ENCODE data around the gene UBL4A.

Gene UBL4A

DNA sequence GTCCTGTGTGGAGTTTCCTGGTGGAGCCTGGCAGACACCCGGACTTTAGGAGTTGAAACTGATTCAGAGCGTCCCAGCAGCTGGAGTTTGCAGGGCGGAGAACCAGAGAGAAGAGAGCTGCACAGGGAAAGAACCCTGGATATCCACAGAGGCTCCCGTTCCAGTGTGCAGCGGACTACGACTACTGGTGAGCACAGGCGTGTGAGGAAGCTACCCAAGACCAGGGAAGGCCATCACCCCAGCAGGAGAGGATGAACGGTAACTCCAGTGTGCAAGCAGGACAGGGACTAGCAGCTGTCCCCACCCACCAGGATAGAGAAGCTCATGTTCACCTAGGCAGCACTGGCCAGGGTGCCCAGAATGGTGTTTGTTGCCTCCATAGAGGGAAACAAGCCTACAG is 9.6 kb downstream of the UBL4A start:
- Histone ChIP-seq H3K9me3 (no peaks in the 10 kb centered on the region), H3K27me3 (no peaks in the 10 kb centered on the region), H3K4me1 (no peaks in the 10 kb centered on the region), H3K36me3 (no peaks in the 10 kb centered on the region), H3K4me3 (ENCODE audit: low read depth, low read length) (no peak overlapping the region)
- no peak for DNase-seq
- TF ChIP-seq, protein P1, sequence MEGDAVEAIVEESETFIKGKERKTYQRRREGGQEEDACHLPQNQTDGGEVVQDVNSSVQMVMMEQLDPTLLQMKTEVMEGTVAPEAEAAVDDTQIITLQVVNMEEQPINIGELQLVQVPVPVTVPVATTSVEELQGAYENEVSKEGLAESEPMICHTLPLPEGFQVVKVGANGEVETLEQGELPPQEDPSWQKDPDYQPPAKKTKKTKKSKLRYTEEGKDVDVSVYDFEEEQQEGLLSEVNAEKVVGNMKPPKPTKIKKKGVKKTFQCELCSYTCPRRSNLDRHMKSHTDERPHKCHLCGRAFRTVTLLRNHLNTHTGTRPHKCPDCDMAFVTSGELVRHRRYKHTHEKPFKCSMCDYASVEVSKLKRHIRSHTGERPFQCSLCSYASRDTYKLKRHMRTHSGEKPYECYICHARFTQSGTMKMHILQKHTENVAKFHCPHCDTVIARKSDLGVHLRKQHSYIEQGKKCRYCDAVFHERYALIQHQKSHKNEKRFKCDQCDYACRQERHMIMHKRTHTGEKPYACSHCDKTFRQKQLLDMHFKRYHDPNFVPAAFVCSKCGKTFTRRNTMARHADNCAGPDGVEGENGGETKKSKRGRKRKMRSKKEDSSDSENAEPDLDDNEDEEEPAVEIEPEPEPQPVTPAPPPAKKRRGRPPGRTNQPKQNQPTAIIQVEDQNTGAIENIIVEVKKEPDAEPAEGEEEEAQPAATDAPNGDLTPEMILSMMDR (IDR thresholded peaks at IDR 0.05; ENCODE audit: low read depth, low read length): no peak

DNA sequence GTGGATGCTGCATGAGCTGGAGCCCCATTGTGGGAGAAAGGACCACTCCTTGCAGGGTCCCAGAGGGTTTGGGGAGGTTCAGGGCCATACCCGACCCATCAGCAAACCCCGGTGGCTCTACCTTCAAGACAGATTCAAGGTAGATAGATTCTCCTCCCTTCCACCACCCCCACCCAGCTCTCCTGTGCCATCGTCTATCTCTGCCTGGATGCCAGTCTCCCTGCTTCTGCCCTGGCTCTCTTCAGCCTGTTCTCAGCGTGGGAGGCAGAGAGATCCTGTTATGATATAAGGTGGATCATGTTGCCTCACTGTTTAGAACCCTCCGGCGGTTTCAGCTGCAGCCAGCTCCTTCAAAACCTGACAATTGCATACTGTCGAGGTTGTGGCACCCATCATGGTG is 12.7 kb downstream of the UBL4A start:
- TF ChIP-seq, protein P1 (IDR thresholded peaks at IDR 0.05; ENCODE audit: low read depth, low read length): no peak
- Histone ChIP-seq H3K4me3 (ENCODE audit: low read depth, low read length) (no peak overlapping the region), H3K36me3 (no peaks in the 10 kb centered on the region; the same call in 1 of the 2 replicates), H3K4me1 (no peaks in the 10 kb centered on the region), H3K27me3 (no peaks in the 10 kb centered on the region), H3K9me3 (no peaks in the 10 kb centered on the region)
- no peak for DNase-seq

DNA sequence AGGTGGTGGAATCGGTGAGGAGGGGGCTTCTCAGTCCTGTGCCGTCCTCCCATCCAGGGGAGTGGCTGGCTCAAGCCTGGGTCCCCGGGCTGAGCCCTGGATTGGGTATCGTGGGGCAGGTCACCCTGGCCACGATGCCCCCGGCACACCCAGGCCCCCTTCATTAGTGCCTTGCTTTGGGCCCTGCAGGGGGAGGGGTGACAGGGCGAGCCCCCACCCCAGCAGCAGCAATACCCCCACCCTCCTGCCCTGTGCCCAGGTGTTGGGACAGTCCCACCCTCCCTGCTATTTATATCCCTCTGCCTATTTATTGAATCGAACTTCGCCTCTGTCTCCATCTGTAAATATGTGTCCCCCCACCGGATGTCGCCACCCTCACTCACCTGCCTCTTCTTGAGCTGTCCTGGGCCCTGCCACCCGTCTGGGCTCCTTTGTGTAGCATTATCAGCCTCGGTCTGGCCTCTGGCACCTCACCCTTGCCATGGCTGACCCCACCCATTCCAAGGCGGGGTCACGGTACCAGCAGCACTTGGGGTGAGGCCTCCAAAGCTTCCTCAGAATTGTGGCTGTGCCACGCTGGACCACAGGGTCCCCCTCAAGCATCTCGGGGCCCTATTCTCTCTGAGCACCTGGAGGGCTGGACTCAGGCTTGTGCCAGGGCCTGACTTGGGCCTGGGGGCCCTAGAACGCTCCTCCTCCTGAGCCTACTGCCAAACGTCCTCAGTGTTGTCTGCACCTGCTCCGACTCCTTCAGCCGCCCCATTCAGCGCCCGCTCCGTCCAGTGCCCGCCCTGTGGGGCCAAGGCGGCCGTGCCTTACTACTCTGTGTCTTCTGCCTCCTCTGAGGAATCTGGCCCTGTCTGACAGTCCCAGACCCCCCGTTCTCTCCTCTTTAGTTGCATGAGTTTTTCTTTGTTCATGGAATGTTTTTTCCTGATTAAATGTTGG is 13.5 kb downstream of the UBL4A start:
- DNase-seq: no peak
- Histone ChIP-seq H3K27me3 (no peaks in the 10 kb centered on the region), H3K9me3 (no peaks in the 10 kb centered on the region), H3K4me3 (ENCODE audit: low read depth, low read length) (no peak overlapping the region), H3K36me3 (no peaks in the 10 kb centered on the region; the same call in 1 of the 2 replicates), H3K4me1 (no peaks in the 10 kb centered on the region)
- TF ChIP-seq, protein P1 (IDR thresholded peaks at IDR 0.05; ENCODE audit: low read depth, low read length): no peak

DNA sequence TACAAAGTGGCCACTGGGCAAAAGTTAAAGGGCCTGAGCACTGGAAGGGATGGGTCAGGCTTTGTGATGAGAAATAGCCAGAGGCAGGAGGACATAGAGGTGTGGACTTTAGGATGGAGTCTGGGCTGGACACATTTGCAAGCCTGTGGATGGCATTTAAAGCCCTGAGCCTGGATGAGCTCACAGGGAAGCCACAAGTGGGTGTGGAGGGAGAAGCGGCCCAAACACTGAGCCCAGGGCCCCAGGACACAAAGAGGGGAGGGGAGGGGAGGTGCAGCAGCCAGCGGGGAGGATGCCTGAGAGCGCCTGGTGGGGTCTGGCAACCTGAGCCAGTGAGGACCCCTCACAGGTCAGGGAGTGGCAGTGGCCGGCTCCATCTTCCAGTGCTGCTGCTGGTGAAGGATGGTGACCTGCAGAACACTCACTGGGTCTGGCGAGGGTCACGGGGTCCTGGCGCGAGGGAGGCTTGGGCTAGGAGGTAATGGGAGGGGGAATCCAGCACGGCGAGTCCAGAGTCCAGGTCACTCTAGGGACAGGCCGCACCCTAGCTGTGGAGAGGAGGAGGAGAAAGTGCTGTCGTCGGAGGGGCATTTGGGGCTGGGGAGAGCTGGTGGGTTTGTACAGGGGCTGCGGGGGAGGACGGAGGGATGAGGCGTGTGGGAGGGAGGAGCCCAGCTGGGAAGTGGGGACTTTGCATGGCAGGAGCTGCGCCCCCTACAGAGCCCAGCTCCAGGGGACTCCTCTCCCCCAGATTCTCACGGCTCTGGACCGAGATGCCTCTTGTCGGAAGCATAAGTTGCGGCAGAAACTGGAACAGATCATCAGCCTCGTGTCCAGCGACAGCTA is 14.4 kb downstream of the UBL4A start:
- Histone ChIP-seq H3K36me3 (no peaks in the 10 kb centered on the region; the same call in 1 of the 2 replicates), H3K27me3 (no peaks in the 10 kb centered on the region), H3K4me3 (ENCODE audit: low read depth, low read length) (no peak overlapping the region), H3K9me3 (no peaks in the 10 kb centered on the region), H3K4me1 (no peaks in the 10 kb centered on the region)
- no peak for DNase-seq
- TF ChIP-seq, protein P1 (IDR thresholded peaks at IDR 0.05; ENCODE audit: low read depth, low read length): no peak

DNA sequence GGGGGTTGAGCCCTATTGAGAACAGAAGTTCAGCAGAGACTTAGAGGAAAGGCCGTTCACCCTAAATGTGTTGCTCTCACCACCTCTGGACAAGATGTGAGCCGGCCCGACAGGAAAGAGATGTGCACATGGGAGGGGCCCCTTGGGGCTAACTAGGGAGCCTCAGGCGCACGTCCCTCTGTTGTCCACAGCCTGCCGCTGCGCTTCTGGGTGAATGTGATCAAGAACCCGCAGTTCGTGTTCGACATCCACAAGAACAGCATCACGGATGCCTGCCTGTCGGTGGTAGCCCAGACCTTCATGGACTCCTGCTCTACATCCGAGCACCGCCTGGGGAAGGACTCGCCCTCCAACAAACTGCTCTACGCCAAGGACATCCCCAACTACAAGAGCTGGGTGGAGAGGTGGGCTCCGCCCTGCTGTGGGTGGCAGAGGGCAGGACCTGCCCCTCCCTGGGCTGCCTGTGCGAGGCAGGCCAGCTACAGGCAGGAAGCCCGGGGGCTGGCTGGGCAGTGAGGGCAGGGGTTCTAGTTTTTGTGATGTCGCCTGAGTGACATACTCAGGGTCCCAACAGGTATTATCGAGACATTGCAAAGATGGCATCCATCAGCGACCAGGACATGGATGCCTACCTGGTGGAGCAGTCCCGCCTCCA is 15.4 kb downstream of the UBL4A start:
- TF ChIP-seq, protein P1 (IDR thresholded peaks at IDR 0.05; ENCODE audit: low read depth, low read length): no peak
- Histone ChIP-seq H3K27me3 (no peaks in the 10 kb centered on the region), H3K36me3 (no peaks in the 10 kb centered on the region; the same call in 1 of the 2 replicates), H3K9me3 (no peaks in the 10 kb centered on the region), H3K4me1 (no peaks in the 10 kb centered on the region), H3K4me3 (ENCODE audit: low read depth, low read length) (no peak overlapping the region)
- no peak for DNase-seq

Measured in BE2C (cell line).